D721Med (cell line): ENCODE measurements around the gene SPPL2B.

ENCODE experiments used
- DNase-seq: peaks from one replicate; pipeline ENCODE4 v3.0.0; 2011; ENCODE audit warnings: low spot score; ENCODE audit not compliant: insufficient read length
- FAIRE-seq: peaks from 2 replicates; lab custom pipeline; 2011; peaks lifted over from hg19 to GRCh38; lab: Jason Lieb, UNC
- CTCF ChIP-seq: IDR thresholded peaks from 2 replicates; pipeline ENCODE4 v1.5.1; 2012; ENCODE audit warnings: mild to moderate bottlenecking, control low read depth; ENCODE audit not compliant: insufficient read depth; ENCODE audit errors: missing control alignments

The SPPL2B gene

GRCh38 chr19:2353159-2353886, 24.8 kb downstream of the SPPL2B start:
- FAIRE-seq = no peak
- no peak for TF ChIP-seq CTCF
- no peak for DNase-seq

DNA sequence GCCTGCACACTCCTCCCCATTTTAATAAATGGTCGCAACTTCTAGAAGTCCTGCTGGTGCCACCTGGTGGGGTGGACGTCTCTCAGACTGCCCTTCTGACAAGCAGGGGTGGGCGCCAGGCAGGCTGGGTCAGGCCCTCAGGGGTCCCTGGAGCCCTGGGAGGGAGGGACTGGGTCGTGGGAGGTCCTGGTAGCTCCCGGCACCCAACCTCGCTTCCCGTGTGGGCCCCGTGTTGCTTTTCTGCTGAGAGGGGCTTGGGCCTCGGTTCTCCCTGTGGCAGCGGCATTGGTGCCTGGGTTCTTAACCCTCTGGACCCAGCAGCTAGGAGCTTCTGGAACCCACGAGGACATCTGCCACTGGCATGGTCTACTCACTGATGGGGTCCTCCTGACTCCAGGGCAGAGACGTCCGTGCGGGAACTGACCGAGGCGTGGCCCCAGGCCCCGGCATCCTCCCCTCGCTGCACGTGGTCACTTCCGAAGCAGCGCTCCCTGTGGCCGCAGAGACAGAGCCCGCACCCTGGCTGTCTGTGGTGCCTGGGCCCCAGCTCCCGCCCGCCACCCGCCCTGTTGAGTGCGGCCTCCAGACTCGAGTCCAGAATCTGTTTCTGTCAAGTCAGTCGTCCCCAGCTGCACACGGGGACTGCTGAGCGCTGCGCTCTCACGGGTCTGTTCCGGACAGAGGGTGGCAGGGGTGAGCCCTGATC, 25.6 kb downstream of the SPPL2B start:
- TF ChIP-seq CTCF = no peak
- DNase-seq (no peak), FAIRE-seq (no peak)

- FAIRE-seq = no peak
- no peak for TF ChIP-seq CTCF
Observed at GRCh38 chr19:2354670-2355069, 26.2 kb downstream of the SPPL2B start.

DNA sequence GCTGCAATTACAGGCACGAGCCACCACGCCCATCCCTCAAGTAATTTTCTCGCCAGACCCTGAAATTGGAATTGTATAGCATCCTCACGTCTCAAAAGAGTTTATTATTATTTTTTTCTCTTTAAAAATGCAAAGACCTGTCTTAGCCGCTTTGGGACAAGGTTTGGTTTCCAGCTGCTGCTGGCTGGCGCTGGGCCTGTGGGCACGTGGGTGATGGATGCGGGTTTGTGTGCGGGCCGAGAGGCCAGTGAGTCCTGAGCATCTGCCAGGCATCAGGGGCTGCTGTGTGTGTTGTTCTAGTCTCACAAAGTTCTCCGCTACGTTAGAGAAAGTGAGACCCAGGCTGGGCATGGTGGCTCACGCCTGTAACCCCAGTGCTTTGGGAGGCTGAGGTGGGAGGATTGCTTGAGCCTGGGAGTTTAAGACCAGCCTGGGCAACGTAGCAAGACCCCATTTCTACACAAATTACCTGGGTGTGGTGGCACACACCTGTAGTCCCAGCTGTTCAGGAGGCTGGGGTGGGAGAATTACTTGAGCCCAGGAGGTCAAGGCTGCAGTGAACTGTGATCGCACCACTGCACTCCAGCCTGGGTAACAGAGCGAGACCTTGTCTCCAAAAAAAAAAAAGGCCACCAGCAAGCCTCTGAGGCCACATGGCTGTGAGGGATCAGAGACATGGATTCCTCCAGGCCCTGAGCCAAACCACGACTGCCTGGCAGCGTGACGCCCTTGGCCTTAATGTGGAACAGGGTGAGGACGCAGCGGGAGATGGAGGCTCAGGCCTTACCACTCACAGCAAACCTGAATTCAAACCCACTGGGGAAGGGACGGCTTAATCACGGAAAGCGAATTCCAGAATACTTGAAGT, 26.9 kb downstream of the SPPL2B start:
- FAIRE-seq (no peak), DNase-seq (no peak)
- TF ChIP-seq CTCF = no peak

More at GRCh38 chr19:2354670-2355069, 26.2 kb downstream of the SPPL2B start:
- no peak for DNase-seq

DNA sequence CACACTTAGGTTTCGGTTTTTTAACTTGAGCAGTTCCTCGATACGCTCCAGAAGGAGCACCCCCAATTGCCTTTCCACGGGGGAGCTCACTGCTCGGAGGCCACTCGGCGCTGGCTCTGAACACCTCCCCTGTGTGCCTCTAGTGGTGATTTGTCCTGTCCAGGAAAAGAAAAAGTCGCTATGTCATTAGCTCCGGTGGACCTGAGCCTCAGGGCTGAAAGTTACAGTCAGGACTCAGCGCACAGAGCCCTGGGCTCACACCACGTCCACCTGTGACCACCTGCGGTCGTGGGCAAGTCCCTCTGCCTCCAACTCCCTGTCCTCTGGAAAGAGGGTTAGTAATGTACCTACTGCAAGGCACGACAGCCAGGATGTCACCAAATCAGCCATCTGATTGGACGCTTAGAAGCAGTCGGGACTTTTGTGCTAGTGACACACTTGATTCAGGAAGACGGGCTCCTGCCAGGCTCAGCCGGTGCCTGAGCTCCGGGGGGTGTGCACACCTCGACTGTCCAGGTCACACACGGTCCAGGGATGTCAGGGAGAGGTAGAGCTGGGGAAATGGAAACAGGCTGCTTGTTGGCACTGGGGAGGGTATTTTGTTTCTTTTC, 27.7 kb downstream of the SPPL2B start:
- TF ChIP-seq CTCF = no peak
- DNase-seq (no peak), FAIRE-seq (no peak)

- TF ChIP-seq CTCF = no peak
- FAIRE-seq (no peak), DNase-seq (no peak)
Observed at GRCh38 chr19:2357279-2358206, 29.1 kb downstream of the SPPL2B start.
